Muscle of arm (tissue), 12 donors: Measurements from ENCODE around the gene RET. TPM values are rescaled to one million over a fixed set of nuclear protein-coding genes. Genes with fewer than 3 reads are reported as not detected.

ENCODE experiments used
- DNase-seq: peaks from one replicate; pipeline ENCODE4 v3.0.0-alpha.2; 2013
- polyA plus RNA-seq, 12 donors: library from polyadenylated mRNA; unstranded; fragments of 120-200 nt; gene quantifications; one replicate each; pipeline ENCODE4 v1.2.1, GENCODE V29; 2013; ENCODE audit not compliant: insufficient read length in 12 of 12

Gene RET
- polyA plus RNA-seq, 12 donors = 0.52 to 17.0 (median 3.2) TPM; not detected in 1

DNA sequence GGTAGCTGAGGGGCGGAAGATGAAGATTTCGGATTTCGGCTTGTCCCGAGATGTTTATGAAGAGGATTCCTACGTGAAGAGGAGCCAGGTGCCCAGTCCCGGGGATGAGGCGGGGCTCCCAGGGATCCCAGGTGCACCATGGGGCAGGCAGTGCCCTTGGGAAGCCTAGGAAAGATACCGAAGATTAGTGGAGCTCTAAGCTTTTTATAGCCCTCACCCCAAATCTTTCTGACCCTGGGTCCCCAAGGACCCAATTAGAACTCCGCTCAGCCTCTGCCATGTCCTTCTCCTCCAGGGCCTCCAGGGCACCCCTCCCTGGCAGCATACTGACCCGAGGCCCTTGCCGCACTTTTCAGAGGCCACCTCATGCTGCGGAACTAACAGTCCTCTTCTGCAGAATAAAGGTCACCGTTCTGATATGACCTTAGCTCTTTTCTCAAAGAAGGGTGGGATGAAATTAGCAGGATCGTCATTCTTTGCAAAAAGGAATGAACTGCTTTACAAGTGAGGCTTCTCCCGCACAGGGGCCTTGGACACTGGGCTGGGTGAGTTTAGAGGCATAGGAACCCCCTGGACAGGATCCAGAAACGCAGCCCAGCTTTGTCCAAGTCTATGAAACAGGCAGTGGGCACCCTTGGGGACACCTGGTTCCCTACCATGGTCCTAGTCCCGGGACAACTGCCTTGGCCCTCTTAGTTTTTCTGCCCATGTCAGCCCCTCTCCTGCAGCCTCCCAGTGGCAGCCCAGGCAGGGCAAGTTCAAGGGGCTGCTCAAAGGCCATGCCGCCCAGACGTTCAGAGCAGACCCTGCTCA is 43.5 kb downstream of the RET start:
- DNase-seq = no peak

GRCh38 chr10:43120929-43121314 is 44.1 kb downstream of the RET start:
- no peak for DNase-seq

DNA sequence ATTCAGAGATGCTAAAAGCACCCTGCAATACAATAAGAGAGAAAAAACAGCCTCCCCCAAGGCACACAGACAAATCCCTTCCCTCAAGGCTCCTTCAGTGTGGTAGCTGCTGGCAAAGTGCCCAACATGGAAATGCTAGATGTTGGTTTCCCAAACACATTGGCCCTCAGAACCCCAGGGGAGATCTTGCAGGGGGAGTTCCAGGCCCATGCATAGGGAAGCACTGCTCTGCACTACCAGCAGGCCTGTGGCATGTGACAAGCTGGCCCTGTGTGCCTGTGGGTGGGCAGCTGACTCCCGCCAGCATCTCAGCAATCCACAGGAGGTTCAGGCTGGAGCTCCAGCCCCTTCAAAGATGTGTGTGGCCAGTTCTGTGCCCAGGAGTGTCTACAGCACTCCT is 44.6 kb downstream of the RET start:
- no peak for DNase-seq

GRCh38 chr10:43122096-43122495 is 45.2 kb downstream of the RET start:
- DNase-seq = no peak

DNA sequence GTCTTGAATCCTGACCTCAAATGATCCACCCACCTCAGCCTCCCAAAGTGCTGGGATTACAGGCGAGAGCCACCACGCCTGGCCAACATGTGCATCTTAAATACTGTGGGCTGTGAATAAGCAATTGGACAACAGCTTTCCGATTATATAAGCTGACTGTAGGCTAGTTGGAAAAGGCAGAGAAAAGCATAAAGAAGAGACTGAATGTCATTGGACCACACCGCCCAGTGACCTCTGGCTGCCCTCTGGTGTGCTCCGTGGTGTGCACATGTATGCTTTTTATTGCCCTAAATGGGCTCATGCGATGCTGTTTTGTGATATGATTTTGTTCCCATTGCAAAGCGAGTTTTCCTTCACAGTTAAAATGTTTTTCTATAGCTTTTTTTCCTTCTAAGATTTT is 46.0 kb downstream of the RET start:
- DNase-seq = no peak

GRCh38 chr10:43123361-43124093 is 46.7 kb downstream of the RET start:
- DNase-seq = no peak

- DNase-seq = no peak
These were observed 47.2 kb downstream of the RET start for GRCh38 chr10:43124094-43124521.

DNA sequence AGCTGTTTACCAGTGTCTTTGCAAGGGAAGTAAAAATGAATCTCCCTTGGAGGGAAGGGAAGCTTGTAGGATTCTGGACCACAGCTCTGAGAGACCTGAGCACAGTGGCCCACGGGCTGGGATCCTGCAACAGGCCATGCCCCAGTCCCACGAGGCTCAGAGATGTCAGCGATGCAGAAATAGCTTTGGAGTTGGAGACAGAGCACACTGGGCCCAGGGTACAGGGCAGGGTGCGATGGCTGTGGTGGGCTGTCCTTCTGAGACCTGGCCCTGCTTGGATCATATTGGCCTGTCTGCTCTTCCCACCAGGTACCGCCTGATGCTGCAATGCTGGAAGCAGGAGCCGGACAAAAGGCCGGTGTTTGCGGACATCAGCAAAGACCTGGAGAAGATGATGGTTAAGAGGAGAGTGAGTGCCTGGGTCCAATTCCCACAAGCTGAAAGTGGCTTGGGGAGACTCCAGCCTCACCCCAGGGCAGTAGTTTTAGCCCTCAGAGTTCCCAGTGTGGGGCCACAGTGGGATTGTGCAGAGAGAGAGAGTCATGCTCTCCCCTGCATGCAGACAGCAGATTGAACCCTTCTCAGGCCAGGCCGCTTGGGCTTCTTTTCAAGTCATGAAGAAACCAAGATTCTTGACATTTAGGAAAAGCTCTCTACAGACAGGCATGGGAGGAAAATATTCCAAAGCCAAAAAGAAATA is 47.9 kb downstream of the RET start:
- DNase-seq = no peak

DNA sequence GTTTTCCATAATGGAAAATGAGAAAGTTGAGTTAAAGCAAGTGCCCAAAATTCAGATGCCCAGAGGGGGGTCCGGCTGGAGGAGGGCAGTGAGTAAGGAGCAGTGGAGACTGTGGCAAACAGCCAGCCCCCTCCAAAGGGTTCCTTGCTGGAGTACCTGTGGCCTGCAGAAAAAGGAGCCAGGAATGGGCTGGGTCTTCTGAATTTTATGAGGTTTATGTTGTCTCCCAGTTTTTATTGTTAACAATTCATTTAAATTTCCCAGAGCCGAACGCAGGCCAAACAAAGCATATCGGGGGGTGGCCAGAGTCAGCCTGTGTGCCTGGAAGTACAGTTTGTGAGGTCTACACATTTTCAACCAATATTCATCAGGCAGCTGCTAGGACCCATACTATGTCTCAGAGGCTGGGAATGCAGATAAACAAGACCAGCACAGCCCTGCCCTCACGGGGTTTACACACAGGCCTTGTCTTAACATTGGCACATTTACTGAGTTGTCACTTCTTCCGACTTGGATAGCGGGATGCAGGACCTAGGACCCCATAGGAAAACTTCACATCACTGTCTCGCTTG is 48.5 kb downstream of the RET start:
- DNase-seq = no peak

GRCh38 chr10:43125881-43126731 is 49.2 kb downstream of the RET start:
- no peak for DNase-seq

DNA sequence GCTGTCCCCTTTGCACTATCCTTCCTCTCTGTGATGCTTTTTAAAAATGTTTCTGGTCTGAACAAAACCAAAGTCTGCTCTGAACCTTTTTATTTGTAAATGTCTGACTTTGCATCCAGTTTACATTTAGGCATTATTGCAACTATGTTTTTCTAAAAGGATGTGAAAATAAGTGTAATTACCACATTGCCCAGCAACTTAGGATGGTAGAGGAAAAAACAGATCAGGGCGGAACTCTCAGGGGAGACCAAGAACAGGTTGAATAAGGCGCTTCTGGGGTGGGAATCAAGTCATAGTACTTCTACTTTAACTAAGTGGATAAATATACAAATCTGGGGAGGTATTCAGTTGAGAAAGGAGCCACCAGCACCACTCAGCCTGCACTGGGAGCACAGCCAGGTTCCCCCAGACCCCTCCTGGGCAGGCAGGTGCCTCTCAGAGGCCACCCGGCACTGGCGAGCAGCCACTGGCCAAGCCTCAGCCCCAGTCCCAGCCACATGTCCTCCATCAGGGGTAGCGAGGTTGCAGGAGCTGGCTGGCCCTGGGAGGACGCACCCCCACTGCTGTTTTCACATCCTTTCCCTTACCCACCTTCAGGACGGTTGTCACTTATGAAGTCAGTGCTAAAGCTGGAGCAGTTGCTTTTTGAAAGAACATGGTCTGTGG is 50.0 kb downstream of the RET start:
- DNase-seq = no peak

GRCh38 chr10:43127442-43127841 is 50.6 kb downstream of the RET start:
- DNase-seq = no peak

- no peak for DNase-seq
These were observed 51.5 kb downstream of the RET start for GRCh38 chr10:43128331-43128730.

DNA sequence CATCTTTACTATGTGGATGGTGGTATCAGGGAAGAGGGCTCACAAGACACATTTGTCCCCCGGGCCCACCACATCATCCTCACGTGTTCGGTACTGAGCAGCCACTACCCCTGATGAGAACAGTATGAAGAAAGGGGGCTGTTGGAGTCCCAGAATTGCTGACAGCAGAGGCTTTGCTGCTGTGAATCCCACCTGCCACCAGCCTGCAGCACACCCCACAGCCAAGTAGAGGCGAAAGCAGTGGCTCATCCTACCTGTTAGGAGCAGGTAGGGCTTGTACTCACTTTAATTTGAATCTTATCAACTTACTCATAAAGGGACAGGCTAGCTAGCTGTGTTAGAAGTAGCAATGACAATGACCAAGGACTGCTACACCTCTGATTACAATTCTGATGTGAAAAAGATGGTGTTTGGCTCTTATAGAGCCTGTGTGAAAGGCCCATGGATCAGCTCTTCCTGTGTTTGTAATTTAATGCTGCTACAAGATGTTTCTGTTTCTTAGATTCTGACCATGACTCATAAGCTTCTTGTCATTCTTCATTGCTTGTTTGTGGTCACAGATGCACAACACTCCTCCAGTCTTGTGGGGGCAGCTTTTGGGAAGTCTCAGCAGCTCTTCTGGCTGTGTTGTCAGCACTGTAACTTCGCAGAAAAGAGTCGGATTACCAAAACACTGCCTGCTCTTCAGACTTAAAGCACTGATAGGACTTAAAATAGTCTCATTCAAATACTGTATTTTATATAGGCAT is 52.3 kb downstream of the RET start:
- DNase-seq = no peak

DNA sequence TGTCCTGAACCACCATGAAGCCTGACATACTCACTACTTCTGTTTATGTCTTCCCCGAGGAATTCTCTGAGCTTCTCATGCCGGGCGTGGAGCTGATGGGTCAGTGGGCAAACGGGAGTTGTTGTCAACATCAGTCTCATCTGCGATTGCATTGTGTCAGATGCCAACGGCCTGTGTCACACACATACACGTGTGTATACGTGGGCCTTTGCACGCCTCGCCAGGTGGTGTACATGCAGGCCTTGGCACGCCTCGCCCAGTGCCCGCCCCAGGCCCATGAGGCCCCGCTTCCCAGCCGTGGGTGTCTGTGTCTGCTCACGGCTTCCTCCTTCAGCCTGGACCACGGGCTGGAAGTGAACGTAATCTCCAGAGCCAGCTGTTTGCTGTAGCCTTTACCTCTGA is 53.9 kb downstream of the RET start:
- DNase-seq = no peak

DNA sequence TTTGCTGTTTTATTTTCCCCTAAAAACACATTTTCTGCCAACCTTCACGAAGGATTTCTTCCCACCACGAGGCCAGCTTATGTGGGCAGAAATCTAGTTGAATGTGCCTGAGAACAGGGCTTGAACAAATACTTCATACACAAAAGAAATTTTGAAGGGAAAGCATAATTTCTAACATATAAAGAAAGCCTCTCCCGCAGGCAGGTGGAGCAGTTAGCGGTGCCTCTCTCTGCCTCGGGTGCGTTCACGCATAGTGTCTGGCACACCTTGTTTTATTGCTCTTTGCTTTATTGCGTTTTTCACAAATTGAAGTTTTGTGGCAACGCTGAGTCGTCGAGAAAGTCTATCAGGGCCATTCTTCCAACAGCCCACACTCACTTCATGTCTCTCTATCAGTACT is 54.4 kb downstream of the RET start:
- no peak for DNase-seq

DNA sequence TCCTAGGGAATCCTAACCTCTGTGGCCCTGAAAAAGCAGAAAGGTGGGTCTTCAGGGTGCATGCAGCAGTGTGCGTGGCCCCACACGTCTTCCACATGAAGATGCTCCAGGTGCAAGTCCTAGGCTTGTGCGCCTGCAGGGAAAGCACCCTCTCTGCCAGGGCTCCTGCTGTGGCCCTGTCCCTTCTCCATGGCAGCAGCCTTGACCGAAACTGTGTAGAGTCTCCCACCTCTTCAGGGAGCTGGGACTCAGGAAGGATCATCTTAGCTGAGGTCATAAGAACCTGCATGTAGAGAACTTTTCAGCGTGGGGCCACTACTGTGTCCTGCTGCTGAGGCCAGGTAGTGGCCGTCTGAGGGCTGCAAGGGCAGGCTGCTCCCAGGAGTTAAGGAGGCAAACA is 55.0 kb downstream of the RET start:
- no peak for DNase-seq

DNA sequence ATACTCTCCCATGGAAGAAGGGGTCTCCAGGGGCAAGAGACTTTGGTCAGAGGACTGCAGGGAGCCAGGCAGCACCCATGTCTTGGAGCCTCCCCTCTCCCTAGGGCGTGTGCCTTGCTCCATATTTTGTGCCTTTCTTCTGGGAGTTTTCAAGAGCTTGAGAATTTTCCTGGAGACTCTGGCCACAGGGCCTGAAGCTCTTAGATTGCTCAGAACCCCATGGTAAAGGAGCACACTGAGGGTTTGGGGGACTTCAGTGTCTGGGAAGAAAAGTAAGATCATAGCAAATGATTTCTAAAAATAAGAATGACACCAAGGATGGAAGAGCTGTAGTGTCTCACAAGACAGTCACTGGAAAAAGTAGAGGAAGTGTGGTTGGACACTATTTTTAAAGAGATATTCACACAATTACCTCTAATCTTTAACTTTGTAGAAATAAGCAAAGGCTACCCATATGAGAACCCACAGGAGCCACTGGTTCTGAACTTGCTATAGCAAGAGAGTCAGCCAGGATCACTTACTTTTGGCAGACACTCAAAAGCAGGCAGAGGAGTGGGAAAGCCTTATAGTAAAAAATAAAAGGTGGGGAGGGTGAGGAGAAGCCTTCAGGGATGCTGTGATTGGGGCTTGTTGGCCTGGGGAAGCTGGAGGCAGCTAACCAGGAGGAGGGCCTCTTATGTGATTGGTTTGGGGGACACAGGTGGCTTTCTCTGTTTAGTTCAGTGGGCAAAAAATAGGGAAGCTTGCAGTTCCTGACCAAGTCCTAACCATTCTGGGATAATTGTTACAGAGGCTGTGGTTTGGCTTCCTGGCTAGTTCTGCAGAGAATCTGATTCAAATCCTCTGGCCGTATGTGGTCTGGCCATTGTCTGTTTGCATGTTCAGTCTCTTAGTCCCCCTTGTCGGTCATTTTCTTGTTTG is 56.3 kb downstream of the RET start:
- DNase-seq = no peak
